ACC112 (cell line): ENCODE results near the gene CSH2.
"Not testable (repeated sequence)": the region's sequence is repeated elsewhere in the genome, so short reads cannot be mapped to it uniquely, and the experiment has no call there.

ENCODE experiments used
- H2AFZ ChIP-seq: fragments of 200-600 bp; sonication (generic); one replicate; pipeline ENCODE4 v1.6.0; 2017; ENCODE audit warnings: antibody characterized with exemption, low read length; ENCODE audit not compliant: unreplicated experiment
- H3K27ac ChIP-seq: fragments of 200-600 bp; sonication (generic); 2 replicates; pipeline ENCODE4 v1.5.1; 2014; ENCODE audit warnings: low read depth, mild to moderate bottlenecking, antibody characterized with exemption, low read length, moderate library complexity
- H3K27me3 ChIP-seq: fragments of 200-600 bp; sonication (generic); 2 replicates; pipeline ENCODE4 v1.6.1; 2014; ENCODE audit warnings: mild to moderate bottlenecking, antibody characterized with exemption, low read length, moderate library complexity, mixed read lengths; ENCODE audit not compliant: insufficient read depth
- H3K36me3 ChIP-seq: fragments of 200-600 bp; sonication (generic); 2 replicates; pipeline ENCODE4 v1.6.1; 2016; ENCODE audit warnings: mild to moderate bottlenecking, antibody characterized with exemption, low read length, moderate library complexity, mixed read lengths; ENCODE audit not compliant: insufficient read depth
- H3K4me1 ChIP-seq: fragments of 200-600 bp; sonication (generic); one replicate; pipeline ENCODE4 v1.6.1; 2016; ENCODE audit warnings: low read length, mixed read lengths; ENCODE audit not compliant: insufficient read depth, unreplicated experiment, control insufficient read depth
- H3K4me3 ChIP-seq: fragments of 200-600 bp; sonication (generic); 2 replicates; pipeline ENCODE4 v1.5.1; 2014; ENCODE audit warnings: mild to moderate bottlenecking, low read depth, low read length
- H3K79me2 ChIP-seq: fragments of 200-600 bp; sonication (generic); one replicate; pipeline ENCODE4 v1.6.0; 2016; ENCODE audit warnings: low read length; ENCODE audit not compliant: control insufficient read depth, unreplicated experiment, insufficient read depth

The CSH2 gene

DNA sequence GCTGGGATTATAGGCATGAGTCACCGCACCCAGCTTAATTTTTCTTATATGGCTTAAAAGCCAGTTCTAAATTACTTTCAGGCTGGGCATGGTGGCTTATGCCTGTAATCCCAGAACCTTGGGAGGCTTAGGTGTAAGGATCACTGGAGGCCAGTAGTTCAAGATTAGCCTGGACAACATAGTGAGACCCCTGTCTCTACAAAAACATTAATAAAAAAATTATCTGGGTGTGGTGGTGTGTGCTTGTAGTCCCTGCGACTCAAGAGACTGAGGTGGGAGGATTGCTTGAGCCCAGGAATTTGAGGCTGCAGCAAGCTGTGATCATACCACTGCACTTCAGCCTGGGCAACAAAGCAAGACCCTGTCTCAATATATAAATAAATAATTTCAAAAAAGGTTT is 20.2 kb downstream of the CSH2 start:
- no peaks in the 10 kb centered on the region for H3K27me3 ChIP-seq
- no peak overlapping the region for H3K4me3 ChIP-seq
- no peaks in the 10 kb centered on the region for H3K36me3 ChIP-seq
- H2AFZ ChIP-seq = no peak overlapping the region
- H3K4me1 ChIP-seq = no peaks in the 10 kb centered on the region
- H3K27ac ChIP-seq = no peak overlapping the region
- H3K79me2 ChIP-seq = no peaks in the 10 kb centered on the region

DNA sequence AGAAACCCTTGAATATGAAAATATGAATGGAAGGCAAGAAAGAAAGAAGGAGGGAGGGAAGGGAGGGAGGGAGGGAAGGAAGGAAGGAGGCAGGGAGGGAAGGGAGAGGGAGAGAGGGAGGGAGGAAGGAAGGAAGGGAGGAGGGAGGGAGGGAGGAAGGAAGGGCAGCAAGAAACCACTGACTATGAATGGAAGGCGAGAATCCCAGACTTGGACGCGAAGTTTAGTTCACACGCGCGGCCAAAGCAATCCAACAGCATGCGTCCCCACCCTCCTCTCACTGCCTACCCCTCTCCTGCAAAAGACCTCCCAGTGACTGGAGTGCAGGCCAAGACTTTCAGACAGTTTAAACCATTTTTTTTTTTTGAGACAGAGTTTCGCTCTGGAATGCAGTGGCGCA is 23.1 kb downstream of the CSH2 start:
- no peaks in the 10 kb centered on the region for H3K79me2 ChIP-seq
- H3K4me3 ChIP-seq = no peak overlapping the region
- no peaks in the 10 kb centered on the region for H3K36me3 ChIP-seq
- H3K27me3 ChIP-seq = no peaks in the 10 kb centered on the region
- H2AFZ ChIP-seq = no peak overlapping the region
- no peak overlapping the region for H3K27ac ChIP-seq
- no peaks in the 10 kb centered on the region for H3K4me1 ChIP-seq

DNA sequence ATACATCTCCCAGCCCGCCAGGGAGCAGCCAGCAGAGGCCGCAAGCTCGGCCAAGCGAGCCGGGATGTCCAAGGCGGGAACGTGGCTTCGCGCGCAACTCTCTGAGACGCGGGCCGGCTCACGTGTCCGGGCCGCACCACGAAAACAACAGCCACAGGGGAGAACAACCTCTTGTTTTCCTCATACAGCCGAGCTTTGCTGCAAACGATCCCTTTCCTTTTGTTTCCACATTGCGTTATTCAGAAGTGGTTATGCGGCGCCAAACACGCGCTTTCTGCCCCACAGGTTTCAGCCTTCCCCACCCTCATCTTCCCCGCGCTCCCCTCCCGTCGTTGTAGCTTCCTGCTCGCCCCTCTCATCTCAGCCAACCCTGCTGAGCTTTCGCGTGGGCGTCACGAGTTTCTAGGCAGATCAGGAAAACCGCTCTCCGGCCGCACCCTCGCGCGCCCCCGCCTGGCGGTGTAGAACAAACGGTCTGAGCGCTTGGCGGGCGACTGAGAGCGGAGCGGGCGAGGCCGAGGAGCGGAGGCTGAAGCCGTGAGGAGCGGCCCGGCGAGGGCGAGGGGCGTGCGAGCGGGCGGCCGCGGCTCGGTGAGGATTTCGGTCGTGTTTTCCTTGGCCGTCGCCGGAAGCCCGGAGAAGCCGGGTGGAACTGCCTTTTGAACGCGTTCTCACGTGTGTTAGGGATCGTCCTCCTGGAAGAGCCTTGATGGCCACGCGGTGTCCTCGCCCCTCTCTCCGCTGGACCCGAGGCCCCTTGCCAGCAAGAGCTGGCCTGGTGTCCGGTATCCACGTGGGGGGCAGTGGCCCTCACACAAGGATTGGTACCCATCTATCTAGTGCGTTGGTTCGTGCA is 24.4 kb downstream of the CSH2 start:
- H3K27ac ChIP-seq = peak overlapping the region; percentile 51; the same call in 1 of the 2 replicates
- H3K4me1 ChIP-seq = peaks cover 5% of the 10 kb centered on the region
- no peaks in the 10 kb centered on the region for H3K79me2 ChIP-seq
- H3K4me3 ChIP-seq = peak overlapping the region; percentile 71
- H3K36me3 ChIP-seq = no peaks in the 10 kb centered on the region
- H2AFZ ChIP-seq = peak overlapping the region; percentile 82
- H3K27me3 ChIP-seq = no peaks in the 10 kb centered on the region

GRCh38 chr17:63847525-63848249 is 25.8 kb downstream of the CSH2 start:
- Histone ChIP-seq H2AFZ (no peak overlapping the region), H3K79me2 (no peaks in the 10 kb centered on the region), H3K4me1 (peaks cover 10% of the 10 kb centered on the region), H3K36me3 (no peaks in the 10 kb centered on the region), H3K27ac (no peak overlapping the region), H3K4me3 (no peak overlapping the region), H3K27me3 (no peaks in the 10 kb centered on the region)

DNA sequence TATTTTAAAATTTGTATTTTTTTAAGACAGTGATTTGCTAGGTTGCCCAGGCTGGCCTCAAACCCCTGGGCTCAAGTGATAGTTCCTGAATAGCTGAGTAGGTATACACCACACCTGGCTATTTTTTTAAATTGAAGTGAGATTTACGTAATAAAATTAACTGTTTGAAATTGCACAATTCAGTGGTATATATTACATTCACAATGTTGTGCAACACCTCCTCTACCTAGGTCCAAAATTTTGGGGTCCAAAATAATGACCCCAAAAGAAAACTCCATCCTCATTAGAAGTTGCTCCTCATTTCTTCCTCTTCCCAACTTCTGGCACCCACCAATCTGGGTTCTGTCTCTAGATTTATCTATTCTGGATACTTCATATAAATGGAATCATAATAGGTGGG is 28.0 kb downstream of the CSH2 start:
- peaks cover 19% of the 10 kb centered on the region for H3K4me1 ChIP-seq
- no peaks in the 10 kb centered on the region for H3K36me3 ChIP-seq
- no peak overlapping the region for H2AFZ ChIP-seq
- H3K4me3 ChIP-seq = no peak overlapping the region
- H3K27ac ChIP-seq = no peak overlapping the region
- H3K27me3 ChIP-seq = no peaks in the 10 kb centered on the region
- H3K79me2 ChIP-seq = peaks cover 18% of the 10 kb centered on the region

GRCh38 chr17:63843910-63844677 is 29.4 kb downstream of the CSH2 start:
- H3K27ac ChIP-seq = peak overlapping the region; percentile 75
- no peaks in the 10 kb centered on the region for H3K27me3 ChIP-seq
- H3K36me3 ChIP-seq = no peaks in the 10 kb centered on the region
- H3K79me2 ChIP-seq = peaks cover 30% of the 10 kb centered on the region
- peak overlapping the region; percentile 46 for H2AFZ ChIP-seq
- H3K4me3 ChIP-seq = peak overlapping the region; percentile 85
- H3K4me1 ChIP-seq = peaks cover 33% of the 10 kb centered on the region

GRCh38 chr17:63843387-63843888 is 30.0 kb downstream of the CSH2 start:
- peak overlapping the region; percentile 57 for H2AFZ ChIP-seq
- H3K79me2 ChIP-seq = peaks cover 30% of the 10 kb centered on the region
- H3K36me3 ChIP-seq, H3K27me3 ChIP-seq: not testable (repeated sequence)
- H3K27ac ChIP-seq = peak overlapping the region; percentile 75
- H3K4me3 ChIP-seq = peak overlapping the region; percentile 85
- peaks cover 40% of the 10 kb centered on the region for H3K4me1 ChIP-seq

- H3K27me3 ChIP-seq = no peaks in the 10 kb centered on the region
- H2AFZ ChIP-seq = peak within 1 kb of the TSS; percentile 57
- peaks cover 46% of the 10 kb centered on the region for H3K4me1 ChIP-seq
- peak within 1 kb of the TSS; percentile 77 for H3K27ac ChIP-seq
- peaks cover 37% of the 10 kb centered on the region for H3K79me2 ChIP-seq
- H3K4me3 ChIP-seq = peak within 1 kb of the TSS; percentile 85
- H3K36me3 ChIP-seq = no peaks in the 10 kb centered on the region
Observed at GRCh38 chr17:63842540-63843386, 30.7 kb downstream of the CSH2 start, which contains the start of gene SMARCD2. Gene SMARCD2 (minus strand): TSS chr17:63842685. CDS start chr17:63842674, 11 bp downstream.

GRCh38 chr17:63842173-63842539 is 31.3 kb downstream of the CSH2 start:
- Histone ChIP-seq H3K36me3 (no peaks in the 10 kb centered on the region), H2AFZ (peak overlapping the region; percentile 31), H3K79me2 (peaks cover 43% of the 10 kb centered on the region), H3K27me3 (no peaks in the 10 kb centered on the region), H3K27ac (peak overlapping the region; percentile 77), H3K4me3 (peak overlapping the region; percentile 85), H3K4me1 (peaks cover 47% of the 10 kb centered on the region)
